MCF 10A (cell line): Measurements from ENCODE around the gene NMT2. TPM values are rescaled to one million over a fixed set of nuclear protein-coding genes. Genes with fewer than 3 reads are reported as not detected.
"Not testable (repeated sequence)": the region's sequence is repeated elsewhere in the genome, so short reads cannot be mapped to it uniquely, and the experiment has no call there.

Source experiments
- BruUV-seq: library from RNA; stranded (reverse); fragments of 400-500 nt; replicated peaks from 2 replicates; lab custom pipeline; 2021; lab: Mats Ljungman, UMichigan
- CTCF ChIA-PET: fragments of 300-600 bp; sonication (Branson Sonifier 250); formaldehyde crosslinking; extraction: SDS; loops from one replicate; lab custom pipeline; 2021; ENCODE audit warnings: antibody characterized with exemption, inconsistent platforms; lab: Yijun Ruan, JAX
- POLR2A ChIA-PET: fragments of 300-600, 350-650 bp; sonication (Branson Sonifier 250); formaldehyde crosslinking; extraction: SDS; loops from one replicate; lab custom pipeline; 2020; ENCODE audit warnings: antibody characterized with exemption, inconsistent platforms; lab: Yijun Ruan, JAX
- DNase-seq: peaks from one replicate; pipeline ENCODE4 v3.0.0-alpha.2; 2018; ENCODE audit not compliant: unreplicated experiment
- H3K27ac Mint-ChIP-seq: one replicate; pipeline ENCODE4 v1.8.0; 2022; ENCODE audit warnings: mild to moderate bottlenecking, low read depth, mixed read lengths; ENCODE audit not compliant: unreplicated experiment
- H3K27me3 Mint-ChIP-seq: one replicate; pipeline ENCODE4 v1.8.0; 2022; ENCODE audit warnings: mixed read lengths; ENCODE audit not compliant: insufficient read depth, unreplicated experiment
- H3K36me3 Mint-ChIP-seq: one replicate; pipeline ENCODE4 v1.8.0; 2022; ENCODE audit warnings: mild to moderate bottlenecking, moderate library complexity, mixed read lengths; ENCODE audit not compliant: insufficient read depth, unreplicated experiment
- H3K4me1 Mint-ChIP-seq: one replicate; pipeline ENCODE4 v1.8.0; 2022; ENCODE audit warnings: mixed read lengths; ENCODE audit not compliant: insufficient read depth, unreplicated experiment
- H3K4me3 Mint-ChIP-seq: one replicate; pipeline ENCODE4 v1.8.0; 2022; ENCODE audit warnings: mild to moderate bottlenecking, moderate library complexity, mixed read lengths; ENCODE audit not compliant: unreplicated experiment
- H3K9me3 Mint-ChIP-seq: one replicate; pipeline ENCODE4 v1.8.0; 2022; ENCODE audit warnings: mixed read lengths; ENCODE audit not compliant: unreplicated experiment
- CTCF ChIP-seq: fragments of 200-600 bp; IDR thresholded peaks from one replicate; pipeline ENCODE4 v1.8.0; 2022; ENCODE audit warnings: antibody characterized with exemption, mild to moderate bottlenecking; ENCODE audit not compliant: unreplicated experiment
- intact Hi-C: fragments of 100-400 bp; cut with micrococcal nuclease; formaldehyde crosslinking; loops from 2 replicates; pipeline ENCODE4 v1.14.1; 2022
- total RNA-seq: library from RNA; stranded (reverse); gene quantifications from 2 replicates; pipeline ENCODE4 v1.2.3, GENCODE V29; 2022

NMT2 gene
- total RNA-seq, 1 experiment from 2014 or later, result 9.6 TPM

GRCh38 chr10:15202639-15203038 is 34.1 kb upstream of the NMT2 start:
- H3K36me3 Mint-ChIP-seq, result no peaks in the 10 kb centered on the region
- peaks cover 8% of the 10 kb centered on the region for H3K4me1 Mint-ChIP-seq
- H3K27me3 Mint-ChIP-seq, result no peaks in the 10 kb centered on the region
- no peaks in the 10 kb centered on the region for H3K9me3 Mint-ChIP-seq
- intact Hi-C loops, result loop anchor here (5.0 kb wide), 1 partner anchor 35 kb away; the partner anchor contains the start of gene NMT2
- no peak overlapping the region for H3K27ac Mint-ChIP-seq
- ChIA-PET CTCF (interaction anchor here (2.1 kb wide), 1 partner anchor 36 kb away, joined by 5 read pairs; no protein-coding TSS in a partner anchor), POLR2A (interaction anchor here (2.1 kb wide), 1 partner anchor 35 kb away, joined by 9 read pairs; no protein-coding TSS in a partner anchor)
- no peak overlapping the region for H3K4me3 Mint-ChIP-seq
- no peak for TF ChIP-seq CTCF
- DNase-seq, result no peak
- BruUV-seq, result no TSS peak

GRCh38 chr10:15202301-15202621 is 33.8 kb upstream of the NMT2 start:
- POLR2A ChIA-PET, result interaction anchor here (2.1 kb wide), 1 partner anchor 35 kb away, joined by 9 read pairs; no protein-coding TSS in a partner anchor
- not testable (repeated sequence) for BruUV-seq, H3K4me3 Mint-ChIP-seq, H3K27me3 Mint-ChIP-seq, H3K36me3 Mint-ChIP-seq, H3K27ac Mint-ChIP-seq, H3K9me3 Mint-ChIP-seq, H3K4me1 Mint-ChIP-seq
- peak; percentile 35 for DNase-seq
- CTCF ChIA-PET, result interaction anchor here (0.7 to 2.1 kb wide), 2 partner anchors 35 to 64 kb away, joined by 4 to 5 read pairs; no protein-coding TSS in a partner anchor
- intact Hi-C loops, result loop anchor here (5.0 kb wide), 1 partner anchor 35 kb away; the partner anchor contains the start of gene NMT2

GRCh38 chr10:15201589-15202300 is 33.3 kb upstream of the NMT2 start:
- ChIA-PET POLR2A (interaction anchor here (1.0 to 2.1 kb wide), 3 partner anchors 20 to 35 kb away, joined by 3 to 9 read pairs (median 3); no protein-coding TSS in a partner anchor), CTCF (interaction anchor here (0.7 to 2.1 kb wide), 4 partner anchors 9 to 65 kb away, joined by 3 to 5 read pairs (median 4); no protein-coding TSS in a partner anchor)
- H3K9me3 Mint-ChIP-seq, result no peaks in the 10 kb centered on the region
- H3K27ac Mint-ChIP-seq, result no peak overlapping the region
- H3K4me3 Mint-ChIP-seq, result peak overlapping the region; percentile 10
- H3K36me3 Mint-ChIP-seq, result no peaks in the 10 kb centered on the region
- H3K4me1 Mint-ChIP-seq, result peaks cover 8% of the 10 kb centered on the region
- H3K27me3 Mint-ChIP-seq, result no peaks in the 10 kb centered on the region
- DNase-seq, result peak; percentile 41
- no peak for TF ChIP-seq CTCF
- intact Hi-C loops, result loop anchor here (5.0 kb wide), 1 partner anchor 34 kb away; the partner anchor contains the start of gene NMT2
- no TSS peak for BruUV-seq

GRCh38 chr10:15200626-15201025 is 32.1 kb upstream of the NMT2 start:
- H3K4me3 Mint-ChIP-seq, result no peak overlapping the region
- DNase-seq, result peak; percentile 57
- peaks cover 8% of the 10 kb centered on the region for H3K4me1 Mint-ChIP-seq
- H3K27me3 Mint-ChIP-seq, result no peaks in the 10 kb centered on the region
- no peak for TF ChIP-seq CTCF
- ChIA-PET POLR2A (interaction anchor here (1.3 to 1.6 kb wide), 2 partner anchors 28 to 32 kb away, joined by 3 to 5 read pairs; partner anchors contain the start of gene NMT2), CTCF (no interaction called here)
- intact Hi-C loops, result loop anchor here (5.0 kb wide), 1 partner anchor 33 kb away; the partner anchor contains the start of gene NMT2
- BruUV-seq, result no TSS peak
- no peaks in the 10 kb centered on the region for H3K36me3 Mint-ChIP-seq
- H3K9me3 Mint-ChIP-seq, result no peaks in the 10 kb centered on the region
- H3K27ac Mint-ChIP-seq, result no peak overlapping the region
